ENCODE data around the gene PAX2.
"Not testable (repeated sequence)": the region's sequence is repeated elsewhere in the genome, so short reads cannot be mapped to it uniquely, and the experiment has no call there.

Gene PAX2

DNA sequence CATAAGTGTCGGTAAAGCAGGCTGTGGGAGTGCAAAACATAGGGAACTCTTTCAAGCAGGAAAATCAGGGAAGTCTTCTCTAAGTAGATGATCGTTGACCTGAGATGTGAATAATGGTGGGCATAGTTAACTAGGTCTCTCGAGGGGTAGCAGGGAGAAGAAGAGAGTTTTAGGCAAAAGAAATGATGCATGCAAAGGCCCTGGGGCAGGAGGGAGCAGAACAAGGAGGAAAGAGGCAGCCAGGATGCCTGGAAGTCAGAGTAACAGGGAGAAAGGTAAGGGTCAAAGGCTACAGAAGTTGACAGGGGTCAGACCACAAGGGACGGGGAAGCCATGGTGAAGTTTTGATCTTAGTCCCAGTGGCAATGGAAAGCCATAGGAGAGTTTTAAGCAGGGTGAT, 47.8 kb upstream of the PAX2 start:
- Histone ChIP-seq H3K36me3 (replicated peaks; ENCODE audit: insufficient read depth, low read length) (no peaks in the 10 kb centered on the region), H3K9me2 (replicated peaks; ENCODE audit: insufficient read depth, low read length) (no peaks in the 10 kb centered on the region), H3K4me3 (ENCODE audit: low read length) (no peak overlapping the region), H3K79me2 (ENCODE audit: low read length) (no peaks in the 10 kb centered on the region), H3K27me3 (replicated peaks; ENCODE audit: insufficient read depth, low read length) (0 out of 2 replicates have a peak, but pooled peaks cover 10% of the 10 kb centered on the region), H3K4me2 (ENCODE audit: low read depth, low read length) (no peak overlapping the region), H3F3A (ENCODE audit: insufficient read depth, low read length) (peaks cover 14% of the 10 kb centered on the region; the same call in 1 of the 2 replicates), H3K4me1 (ENCODE audit: low read length) (peaks cover 11% of the 10 kb centered on the region), H3K9me3 (replicated peaks; ENCODE audit: insufficient read depth, low read length) (no peaks in the 10 kb centered on the region), H2AFZ (ENCODE audit: low read length) (no peak overlapping the region), H4K20me1 (ENCODE audit: insufficient read depth, low read length) (no peaks in the 10 kb centered on the region), H3K27ac (ENCODE audit: low read length) (no peak overlapping the region), H3K9ac (ENCODE audit: low read length) (no peak overlapping the region)
- DNase-seq, result no peak
- TF ChIP-seq, protein P1, sequence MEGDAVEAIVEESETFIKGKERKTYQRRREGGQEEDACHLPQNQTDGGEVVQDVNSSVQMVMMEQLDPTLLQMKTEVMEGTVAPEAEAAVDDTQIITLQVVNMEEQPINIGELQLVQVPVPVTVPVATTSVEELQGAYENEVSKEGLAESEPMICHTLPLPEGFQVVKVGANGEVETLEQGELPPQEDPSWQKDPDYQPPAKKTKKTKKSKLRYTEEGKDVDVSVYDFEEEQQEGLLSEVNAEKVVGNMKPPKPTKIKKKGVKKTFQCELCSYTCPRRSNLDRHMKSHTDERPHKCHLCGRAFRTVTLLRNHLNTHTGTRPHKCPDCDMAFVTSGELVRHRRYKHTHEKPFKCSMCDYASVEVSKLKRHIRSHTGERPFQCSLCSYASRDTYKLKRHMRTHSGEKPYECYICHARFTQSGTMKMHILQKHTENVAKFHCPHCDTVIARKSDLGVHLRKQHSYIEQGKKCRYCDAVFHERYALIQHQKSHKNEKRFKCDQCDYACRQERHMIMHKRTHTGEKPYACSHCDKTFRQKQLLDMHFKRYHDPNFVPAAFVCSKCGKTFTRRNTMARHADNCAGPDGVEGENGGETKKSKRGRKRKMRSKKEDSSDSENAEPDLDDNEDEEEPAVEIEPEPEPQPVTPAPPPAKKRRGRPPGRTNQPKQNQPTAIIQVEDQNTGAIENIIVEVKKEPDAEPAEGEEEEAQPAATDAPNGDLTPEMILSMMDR (IDR thresholded peaks at IDR 0.05; ENCODE audit: low read length), result no peak
- TF ChIP-seq EZH2 (optimal IDR thresholded peaks at IDR 0.05; ENCODE audit: low read depth, low read length) (no peak), EZH2phosphoT487 (IDR thresholded peaks at IDR 0.05; ENCODE audit: low read length) (no peak)

DNA sequence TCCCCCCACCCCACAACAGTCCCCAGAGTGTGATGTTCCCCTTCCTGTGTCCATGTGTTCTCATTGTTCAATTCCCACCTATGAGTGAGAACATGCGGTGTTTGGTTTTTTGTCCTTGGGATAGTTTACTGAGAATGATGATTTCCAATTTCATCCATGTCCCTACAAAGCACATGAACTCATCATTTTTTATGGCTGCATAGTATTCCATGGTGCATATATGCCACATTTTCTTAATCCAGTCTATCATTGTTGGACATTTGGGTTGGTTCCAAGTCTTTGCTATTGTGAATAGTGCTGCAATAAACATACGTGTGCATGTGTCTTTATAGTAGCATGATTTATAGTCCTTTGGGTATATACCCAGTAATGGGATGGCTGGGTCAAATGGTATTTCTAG, 43.7 kb upstream of the PAX2 start:
- not testable (repeated sequence) for H3K9me3 ChIP-seq (replicated peaks; ENCODE audit: insufficient read depth, low read length); H3K4me3 ChIP-seq (ENCODE audit: low read length); H3K9ac ChIP-seq (ENCODE audit: low read length); DNase-seq; H3K4me2 ChIP-seq (ENCODE audit: low read depth, low read length); H3F3A ChIP-seq (ENCODE audit: insufficient read depth, low read length); H3K9me2 ChIP-seq (replicated peaks; ENCODE audit: insufficient read depth, low read length); H3K79me2 ChIP-seq (ENCODE audit: low read length); H2AFZ ChIP-seq (ENCODE audit: low read length); H3K27ac ChIP-seq (ENCODE audit: low read length); H3K4me1 ChIP-seq (ENCODE audit: low read length); H4K20me1 ChIP-seq (ENCODE audit: insufficient read depth, low read length); H3K36me3 ChIP-seq (replicated peaks; ENCODE audit: insufficient read depth, low read length)
- H3K27me3 ChIP-seq (replicated peaks; ENCODE audit: insufficient read depth, low read length), result peaks cover 26% of the 10 kb centered on the region; the same call in 1 of the 2 replicates

DNA sequence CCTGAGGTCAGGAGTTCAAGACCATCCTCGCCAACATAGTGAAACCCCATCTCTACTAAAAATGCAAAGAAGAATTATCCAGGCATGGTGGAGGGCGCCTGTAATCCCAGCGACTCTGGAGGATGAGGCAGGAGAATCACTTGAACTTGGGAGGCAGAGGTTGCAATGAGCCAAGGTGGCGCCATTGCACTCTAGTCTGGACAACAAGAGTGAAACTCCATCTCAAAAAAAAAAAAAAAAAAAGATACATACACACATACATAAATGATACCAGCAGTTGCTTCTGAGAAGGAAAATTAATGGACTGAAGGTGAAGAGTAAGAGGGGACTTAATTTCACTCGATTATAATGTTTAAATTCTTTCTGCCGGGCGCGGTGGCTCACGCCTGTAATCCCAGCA, 40.2 kb upstream of the PAX2 start:
- H3F3A ChIP-seq (ENCODE audit: insufficient read depth, low read length), result no peaks in the 10 kb centered on the region
- DNase-seq, result no peak

DNA sequence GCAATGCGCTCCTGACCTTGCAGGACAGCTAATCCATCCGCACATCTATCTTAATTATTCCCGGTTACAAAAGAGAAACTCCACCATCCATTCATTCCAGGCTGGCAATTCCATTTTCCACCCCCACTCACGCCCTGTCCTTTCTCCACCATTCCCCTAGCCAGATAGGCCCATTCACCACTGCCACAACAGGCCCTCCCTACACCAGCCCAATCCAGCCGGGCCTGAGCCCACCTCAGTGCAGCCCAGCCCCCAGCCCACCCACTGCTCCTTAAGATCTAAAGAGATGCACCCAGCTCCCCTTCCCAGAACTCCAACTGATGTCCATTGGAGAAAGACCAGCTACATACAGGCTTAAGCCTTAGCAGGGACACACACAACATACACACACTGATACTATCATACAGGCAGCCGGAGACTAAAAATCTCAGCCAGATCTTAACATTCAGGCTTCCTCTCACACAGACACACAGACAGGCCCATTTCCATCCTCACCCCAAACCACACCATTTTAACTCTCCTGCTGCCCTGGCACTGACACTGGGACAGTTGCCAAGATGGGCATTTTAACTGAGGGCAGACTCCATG, 38.0 kb upstream of the PAX2 start:
- H3K9me3 ChIP-seq (replicated peaks; ENCODE audit: insufficient read depth, low read length), result no peaks in the 10 kb centered on the region
- H3K9me2 ChIP-seq (replicated peaks; ENCODE audit: insufficient read depth, low read length), result no peaks in the 10 kb centered on the region
- no peaks in the 10 kb centered on the region for H3K4me1 ChIP-seq (ENCODE audit: low read length)
- H4K20me1 ChIP-seq (ENCODE audit: insufficient read depth, low read length), result no peaks in the 10 kb centered on the region
- H3F3A ChIP-seq (ENCODE audit: insufficient read depth, low read length), result no peaks in the 10 kb centered on the region
- peaks cover 72% of the 10 kb centered on the region for H3K27me3 ChIP-seq (replicated peaks; ENCODE audit: insufficient read depth, low read length)
- no peak overlapping the region for H3K9ac ChIP-seq (ENCODE audit: low read length)
- H3K36me3 ChIP-seq (replicated peaks; ENCODE audit: insufficient read depth, low read length), result no peaks in the 10 kb centered on the region
- TF ChIP-seq EZH2phosphoT487 (IDR thresholded peaks at IDR 0.05; ENCODE audit: low read length) (no peak), EZH2 (optimal IDR thresholded peaks at IDR 0.05; ENCODE audit: low read depth, low read length) (no peak)
- TF ChIP-seq, protein P1 (IDR thresholded peaks at IDR 0.05; ENCODE audit: low read length), result no peak
- DNase-seq, result no peak
- H3K27ac ChIP-seq (ENCODE audit: low read length), result no peak overlapping the region
- no peak overlapping the region for H3K4me3 ChIP-seq (ENCODE audit: low read length)
- no peaks in the 10 kb centered on the region for H3K79me2 ChIP-seq (ENCODE audit: low read length)
- no peak overlapping the region for H2AFZ ChIP-seq (ENCODE audit: low read length)
- no peak overlapping the region for H3K4me2 ChIP-seq (ENCODE audit: low read depth, low read length)

More for the DNA sequence above, 40.2 kb upstream of the PAX2 start:
- Histone ChIP-seq H3K9me2 (replicated peaks; ENCODE audit: insufficient read depth, low read length) (no peaks in the 10 kb centered on the region), H3K9ac (ENCODE audit: low read length) (no peak overlapping the region), H3K36me3 (replicated peaks; ENCODE audit: insufficient read depth, low read length) (no peaks in the 10 kb centered on the region), H3K27ac (ENCODE audit: low read length) (no peak overlapping the region), H3K27me3 (replicated peaks; ENCODE audit: insufficient read depth, low read length) (peaks cover 53% of the 10 kb centered on the region), H3K79me2 (ENCODE audit: low read length) (no peaks in the 10 kb centered on the region), H4K20me1 (ENCODE audit: insufficient read depth, low read length) (no peaks in the 10 kb centered on the region), H3K4me2 (ENCODE audit: low read depth, low read length) (no peak overlapping the region), H2AFZ (ENCODE audit: low read length) (no peak overlapping the region), H3K4me1 (ENCODE audit: low read length) (no peaks in the 10 kb centered on the region), H3K9me3 (replicated peaks; ENCODE audit: insufficient read depth, low read length) (no peaks in the 10 kb centered on the region), H3K4me3 (ENCODE audit: low read length) (no peak overlapping the region)
- TF ChIP-seq, protein P1 (IDR thresholded peaks at IDR 0.05; ENCODE audit: low read length), result no peak
- no peak for TF ChIP-seq EZH2phosphoT487 (IDR thresholded peaks at IDR 0.05; ENCODE audit: low read length)
